Transverse colon (tissue), 4 donors: ENCODE data around the gene ASB13. TPM values are rescaled to one million over a fixed set of nuclear protein-coding genes. Genes with fewer than 3 reads are reported as not detected.

Experiments used
- DNase-seq: peaks from one replicate; pipeline ENCODE4 v3.0.0-alpha.2; 2019
- H3K27ac ChIP-seq, 4 donors: fragments of 200-600 bp; sonication (generic); 2 replicates each; pipeline ENCODE4 v1.5.1; 2016 to 2018; ENCODE audit warnings: inconsistent platforms in 4 of 4
- H3K27me3 ChIP-seq: fragments of 200-600 bp; sonication (generic); 2 replicates; pipeline ENCODE4 v1.5.1; 2017; ENCODE audit warnings: inconsistent platforms
- H3K36me3 ChIP-seq, 4 donors: fragments of 200-600 bp; sonication (generic); 2 replicates each; pipeline ENCODE4 v1.5.1; 2017 to 2019; ENCODE audit warnings: inconsistent platforms in 4 of 4
- H3K4me1 ChIP-seq, 4 donors: fragments of 200-600 bp; sonication (generic); 2 replicates each; pipeline ENCODE4 v1.5.1; 2017 to 2020; ENCODE audit warnings: inconsistent platforms in 4 of 4
- H3K4me3 ChIP-seq, 4 donors: fragments of 200-600 bp; sonication (generic); 1 replicate in 1 of 4; 2 replicates in 3 of 4; pipeline versions ENCODE4 v1.5.1 to v1.6.1; 2017 to 2019; ENCODE audit warnings: inconsistent platforms in 4 of 4
- H3K9me3 ChIP-seq, 2 donors: fragments of 200-600 bp; sonication (generic); 2 replicates each; pipeline ENCODE4 v1.5.1; 2017 to 2019; ENCODE audit warnings: inconsistent platforms in 2 of 2
- CTCF ChIP-seq, 5 experiments: fragments of 200-600 bp in 3 of 5; fragments of 450-650 bp in 2 of 5; sonication (generic) in 3 of 5; IDR thresholded peaks; 1 replicate in 2 of 5; 2 replicates in 3 of 5; pipeline ENCODE4 v1.5.1; 2016 to 2017; ENCODE audit warnings: antibody characterized with exemption in 5 of 5, inconsistent platforms in 3 of 5, mild to moderate bottlenecking in 2 of 5, moderate library complexity in 1 of 5
- EP300 ChIP-seq: sonication (generic); formaldehyde crosslinking; IDR thresholded peaks from one replicate; pipeline ENCODE4 v1.6.1; 2017; ENCODE audit warnings: antibody characterized with exemption, low read depth
- POLR2A ChIP-seq: fragments of 450-650 bp; IDR thresholded peaks from one replicate; pipeline ENCODE4 v1.6.1; 2016; ENCODE audit warnings: antibody characterized with exemption, mild to moderate bottlenecking, moderate library complexity
- POLR2AphosphoS5 ChIP-seq, 3 donors: sonication (generic); formaldehyde crosslinking; IDR thresholded peaks; one replicate each; pipeline ENCODE4 v1.6.1; 2016; ENCODE audit warnings: antibody characterized with exemption in 3 of 3
- WGBS, 2 donors: methylation state at CpG; one replicate each; pipeline ENCODE4 v1.1.5; 2018; ENCODE audit warnings: low coverage in 1 of 2; 5-methylcytosine and 5-hydroxymethylcytosine counted together
- in situ Hi-C, 4 donors: fragments of 200-750 bp; cut with MboI; loops; one replicate each; pipeline versions ENCODE4 v1.15.0 to v1.15.1; 2017; ENCODE audit warnings: low sequenced_read_pairs in 3 of 4, low pct_ligation_motif_present in 1 of 4, low pct_unique_long_range_greater_than_20kb in 1 of 4
- intact Hi-C: fragments of 100-400 bp; cut with DNase I; formaldehyde crosslinking; loops from one replicate; pipeline ENCODE4 v1.15.1; 2023; ENCODE audit warnings: low total_unique reads
- total RNA-seq, 4 donors: library from RNA; depleted of rRNA; stranded (reverse); fragments of >200 nt; gene quantifications; one replicate each; pipeline ENCODE4 v1.1.0, GENCODE V29; 2016

The ASB13 gene
- total RNA-seq, 4 donors from 2014 or later = 14.5 to 73.3 (median 61.0) TPM

GRCh38 chr10:5708356-5708755 lies 42.0 kb upstream of the ASB13 start:
- Histone ChIP-seq H3K9me3 (no peaks in the 10 kb centered on the region), H3K27me3 (no peaks in the 10 kb centered on the region), H3K36me3 (no peaks in the 10 kb centered on the region), H3K4me1 (peaks cover 0 to 30% (median 8%) of the 10 kb centered on the region in 4 donors), H3K4me3 (no peak overlapping the region), H3K27ac (no peak overlapping the region)
- DNase-seq = no peak
- no peak for TF ChIP-seq CTCF (IDR thresholded peaks at IDR 0.05)
- TF ChIP-seq POLR2AphosphoS5 (IDR thresholded peaks at IDR 0.05) = no peak
- no peak for TF ChIP-seq EP300
- TF ChIP-seq POLR2A = no peak
- intact Hi-C loops = no loop called here
- in situ Hi-C loops = no loop called here

- Histone ChIP-seq H3K4me1 (peaks cover 2 to 62% (median 19%) of the 10 kb centered on the region in 4 donors), H3K4me3 (no peak overlapping the region), H3K27ac (peak overlapping the region; percentile 7 to 58 (median 30)), H3K27me3 (no peaks in the 10 kb centered on the region), H3K9me3 (no peaks in the 10 kb centered on the region), H3K36me3 (no peaks in the 10 kb centered on the region)
- 88 to 100% methylated on average over 1 of the region's 1 CpG for WGBS, 2 donors
- intact Hi-C loops (no loop called here), in situ Hi-C loops (no loop called here)
- TF ChIP-seq POLR2AphosphoS5 (IDR thresholded peaks at IDR 0.05) (no peak), CTCF (IDR thresholded peaks at IDR 0.05) (no peak), POLR2A (no peak), EP300 (no peak)
- no peak for DNase-seq
These were observed 31.7 kb upstream of the ASB13 start for GRCh38 chr10:5698062-5698461.

GRCh38 chr10:5697342-5697741 lies 30.9 kb upstream of the ASB13 start:
- intact Hi-C loops (no loop called here), in situ Hi-C loops (no loop called here)
- no peaks in the 10 kb centered on the region for H3K27me3 ChIP-seq
- no peaks in the 10 kb centered on the region for H3K36me3 ChIP-seq
- H3K4me3 ChIP-seq = no peak overlapping the region
- H3K9me3 ChIP-seq = no peaks in the 10 kb centered on the region
- H3K4me1 ChIP-seq = peaks cover 9 to 62% (median 21%) of the 10 kb centered on the region in 4 donors
- 61 to 65% methylated on average over 2 of the region's 2 CpGs for WGBS, 2 donors
- peak overlapping the region; percentile 7 to 60 (median 54) for H3K27ac ChIP-seq
- DNase-seq = peak; percentile 42
- TF ChIP-seq EP300 = no peak
- TF ChIP-seq POLR2AphosphoS5 (IDR thresholded peaks at IDR 0.05) = no peak
- no peak for TF ChIP-seq POLR2A
- no peak for TF ChIP-seq CTCF (IDR thresholded peaks at IDR 0.05)

GRCh38 chr10:5694573-5694972 lies 28.2 kb upstream of the ASB13 start:
- Histone ChIP-seq H3K9me3 (no peaks in the 10 kb centered on the region), H3K36me3 (no peaks in the 10 kb centered on the region), H3K27ac (no peak overlapping the region), H3K27me3 (no peaks in the 10 kb centered on the region), H3K4me3 (no peak overlapping the region), H3K4me1 (peaks cover 17 to 59% (median 28%) of the 10 kb centered on the region in 4 donors)
- DNase-seq = no peak
- in situ Hi-C loops (no loop called here), intact Hi-C loops (no loop called here)
- 64 to 70% methylated on average over 1 of the region's 1 CpG for WGBS, 2 donors
- TF ChIP-seq POLR2AphosphoS5 (IDR thresholded peaks at IDR 0.05) = no peak
- no peak for TF ChIP-seq EP300
- TF ChIP-seq CTCF (IDR thresholded peaks at IDR 0.05) = no peak
- no peak for TF ChIP-seq POLR2A
